HepG2 (cell line): ENCODE results near the gene MICALL2. TPM values are rescaled to one million over a fixed set of nuclear protein-coding genes. Genes with fewer than 3 reads are reported as not detected.
A peak's percentile ranks its signal among the peaks of the same experiment; 100 is the strongest.

Experiments used
- ATM ChIP-seq: fragments of 450-650 bp; IDR thresholded peaks from 2 replicates; pipeline ENCODE4 v1.7.1; 2017; ENCODE audit warnings: mild to moderate bottlenecking, borderline replicate concordance
- CBFB ChIP-seq: sonication (generic); formaldehyde crosslinking; IDR thresholded peaks from 2 replicates; pipeline ENCODE4 v1.4.0; 2020; ENCODE audit warnings: missing genetic modification reagents
- DR1 ChIP-seq: sonication (generic); formaldehyde crosslinking; IDR thresholded peaks from 2 replicates; pipeline ENCODE4 v1.8.0; 2021; ENCODE audit warnings: mild to moderate bottlenecking, missing genetic modification reagents, inconsistent platforms
- IRF2 ChIP-seq: IDR thresholded peaks from 2 replicates; pipeline ENCODE4 v1.6.1; 2018; ENCODE audit warnings: missing genetic modification reagents, missing compliant biosample characterization
- MAFF ChIP-seq: IDR thresholded peaks from 2 replicates; pipeline ENCODE4 v1.6.1; 2011; ENCODE audit warnings: low read depth, low read length, improper control_type of control experiment
- NONO ChIP-seq, 2 experiments: fragments of 450-650 bp in 1 of 2; sonication (generic) in 1 of 2; formaldehyde crosslinking in 1 of 2; IDR thresholded peaks in 1 of 2; conservative IDR thresholded peaks in 1 of 2; 2 replicates each; pipeline versions ENCODE4 v1.6.1 to v1.8.0; 2017 to 2022; ENCODE audit warnings: mild to moderate bottlenecking in 1 of 2, missing genetic modification reagents in 1 of 2, moderate library complexity in 1 of 2
- PRPF4 ChIP-seq: fragments of 200-400 bp; formaldehyde crosslinking; IDR thresholded peaks from 2 replicates; pipeline ENCODE4 v1.6.1; 2016; ENCODE audit warnings: low read length, low read depth; ENCODE audit not compliant: poor library complexity, severe bottlenecking
- SP2 ChIP-seq: sonication (generic); formaldehyde crosslinking; IDR thresholded peaks from 2 replicates; pipeline ENCODE4 v1.5.1; 2020; ENCODE audit warnings: mild to moderate bottlenecking, missing genetic modification reagents
- SPEN ChIP-seq: sonication (generic); formaldehyde crosslinking; IDR thresholded peaks from 2 replicates; pipeline ENCODE4 v1.5.1; 2020; ENCODE audit warnings: low read depth, mild to moderate bottlenecking, missing genetic modification reagents
- ZNF17 ChIP-seq: sonication (generic); formaldehyde crosslinking; IDR thresholded peaks from 2 replicates; pipeline ENCODE4 v1.5.0; 2020; ENCODE audit warnings: mild to moderate bottlenecking, missing genetic modification reagents
- ZNF670 ChIP-seq: sonication (generic); formaldehyde crosslinking; IDR thresholded peaks from 2 replicates; pipeline ENCODE4 v1.8.0; 2022; ENCODE audit warnings: mild to moderate bottlenecking, missing genetic modification reagents, borderline replicate concordance
- polyA plus RNA-seq, 8 experiments: library from polyadenylated mRNA; depleted of rRNA in 3 of 8; stranded (reverse) in 7 of 8; unstranded in 1 of 8; fragments of >200 nt; fragmentation: Illumina TruSeq in 4 of 8; extraction: Trizol in 4 of 8; gene quantifications; 2 replicates each; pipeline versions ENCODE4 v1.2.1 to v1.2.3, GENCODE V29; 2011 to 2016; ENCODE audit warnings: low read depth in 4 of 8, missing spikeins in 1 of 8, mixed read lengths in 1 of 8; ENCODE audit not compliant: insufficient read depth in 1 of 8
- total RNA-seq, 5 experiments: library from RNA; depleted of rRNA; stranded (reverse); fragments of >200 nt; fragmentation: Illumina TruSeq; extraction: Trizol; gene quantifications; 2 replicates each; pipeline ENCODE4 v1.2.3, GENCODE V29; 2016; ENCODE audit warnings: low read depth in 1 of 5
- TF ChIP-seq, protein P1 (sequence below): sonication (generic); formaldehyde crosslinking; IDR thresholded peaks from 2 replicates; pipeline ENCODE4 v1.5.0; 2020; ENCODE audit warnings: mild to moderate bottlenecking, missing genetic modification reagents, borderline replicate concordance
- TF ChIP-seq, protein P2 (sequence below): sonication (generic); formaldehyde crosslinking; IDR thresholded peaks from 2 replicates; pipeline ENCODE4 v1.5.0; 2020; ENCODE audit warnings: mild to moderate bottlenecking, missing genetic modification reagents
- TF ChIP-seq, protein P3 (sequence below): sonication (generic); formaldehyde crosslinking; IDR thresholded peaks from 2 replicates; pipeline ENCODE4 v1.5.0; 2020; ENCODE audit warnings: missing genetic modification reagents
- TF ChIP-seq, protein P4 (sequence below): sonication (generic); formaldehyde crosslinking; IDR thresholded peaks from 2 replicates; pipeline ENCODE4 v1.5.1; 2020; ENCODE audit warnings: missing genetic modification reagents, mild to moderate bottlenecking, borderline replicate concordance
- TF ChIP-seq, protein P5 (sequence below): sonication (generic); formaldehyde crosslinking; IDR thresholded peaks from 2 replicates; pipeline ENCODE4 v1.5.1; 2020; ENCODE audit warnings: mild to moderate bottlenecking, missing genetic modification reagents, moderate library complexity

Gene MICALL2
- total and polyA plus RNA-seq, 2 of the 13 experiments (the other 11 are each of a cell fraction or from before 2014, with no cell fraction given) = 5.8 to 12.4 TPM

DNA sequence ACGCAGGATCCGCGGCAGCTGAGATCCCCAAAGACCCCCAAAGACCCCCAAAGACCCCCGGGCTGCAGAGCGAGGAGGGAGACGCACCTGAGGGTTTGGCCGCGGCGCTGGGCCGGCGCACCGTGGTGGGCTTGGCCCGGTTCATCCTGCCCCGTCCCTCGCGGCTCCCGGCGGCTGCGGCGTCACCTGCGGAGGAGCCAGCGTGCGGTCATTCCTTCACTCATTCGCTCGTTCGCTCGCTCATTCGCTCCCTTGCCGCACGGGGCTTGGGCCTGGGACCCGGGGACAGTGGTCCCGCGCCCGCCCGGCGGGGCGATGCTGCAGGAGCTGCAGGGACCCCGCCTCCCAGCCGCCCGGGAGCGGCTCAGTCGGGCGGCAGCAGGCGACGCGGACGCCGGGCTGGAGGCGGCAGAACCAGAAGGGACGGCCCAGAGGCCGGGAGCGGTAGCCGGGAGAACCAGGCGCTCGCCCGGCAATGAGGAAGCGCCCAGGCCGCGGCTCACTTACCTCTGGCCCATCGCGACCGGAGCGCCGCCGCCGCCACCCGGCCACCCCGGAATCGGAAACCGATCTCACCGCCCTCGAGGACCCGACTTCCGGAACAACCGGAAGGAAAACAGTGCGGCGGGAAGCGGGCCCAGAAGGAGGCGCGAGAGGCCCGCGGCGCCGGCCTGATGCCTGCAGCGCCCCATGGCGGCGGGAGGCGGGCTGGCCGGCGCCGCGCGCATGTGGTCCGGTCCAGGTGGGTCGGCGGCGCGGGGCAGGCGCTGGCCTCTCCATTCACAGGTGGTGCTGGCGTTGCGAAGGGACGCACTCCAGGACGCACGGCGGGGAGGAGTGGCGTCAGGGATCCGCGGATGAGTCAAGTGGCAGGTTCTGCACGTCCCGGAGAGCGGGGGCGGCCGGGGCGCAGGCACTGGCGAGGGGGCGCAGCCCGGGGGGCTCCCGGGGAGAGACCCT is 44.8 kb upstream of the MICALL2 start, which contains the start of gene INTS1 (continued):
- TF ChIP-seq, protein P1, sequence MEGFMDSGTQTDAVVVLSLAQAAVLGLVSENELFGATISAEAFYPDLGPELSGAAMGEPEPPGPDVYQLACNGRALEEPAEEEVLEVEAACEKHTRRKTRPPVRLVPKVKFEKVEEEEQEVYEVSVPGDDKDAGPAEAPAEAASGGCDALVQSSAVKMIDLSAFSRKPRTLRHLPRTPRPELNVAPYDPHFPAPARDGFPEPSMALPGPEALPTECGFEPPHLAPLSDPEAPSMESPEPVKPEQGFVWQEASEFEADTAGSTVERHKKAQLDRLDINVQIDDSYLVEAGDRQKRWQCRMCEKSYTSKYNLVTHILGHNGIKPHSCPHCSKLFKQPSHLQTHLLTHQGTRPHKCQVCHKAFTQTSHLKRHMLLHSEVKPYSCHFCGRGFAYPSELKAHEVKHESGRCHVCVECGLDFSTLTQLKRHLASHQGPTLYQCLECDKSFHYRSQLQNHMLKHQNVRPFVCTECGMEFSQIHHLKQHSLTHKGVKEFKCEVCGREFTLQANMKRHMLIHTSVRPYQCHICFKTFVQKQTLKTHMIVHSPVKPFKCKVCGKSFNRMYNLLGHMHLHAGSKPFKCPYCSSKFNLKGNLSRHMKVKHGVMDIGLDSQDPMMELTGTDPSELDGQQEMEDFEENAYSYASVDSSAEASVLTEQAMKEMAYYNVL (CRISPR knock-in tag) = no peak
- TF ChIP-seq SPEN (CRISPR knock-in tag) (peak; percentile 90), ZNF17 (CRISPR knock-in tag) (no peak), ZNF670 (CRISPR knock-in tag) (peak; percentile 30; the same call in 1 of the 2 replicates), SP2 (CRISPR knock-in tag) (peak; percentile 70), PRPF4 (no peak), IRF2 (CRISPR knock-in tag) (peak; percentile 88), DR1 (CRISPR knock-in tag) (0 out of 2 replicates have a peak, but pooled peaks have one; percentile 24), MAFF (no peak), NONO (IDR thresholded peaks at IDR 0.05) (no peak), NONO (CRISPR knock-in tag; conservative IDR thresholded peaks at IDR 0.05) (peak; percentile 83), CBFB (CRISPR knock-in tag) (peak; percentile 91), ATM (no peak)
- TF ChIP-seq, protein P2, sequence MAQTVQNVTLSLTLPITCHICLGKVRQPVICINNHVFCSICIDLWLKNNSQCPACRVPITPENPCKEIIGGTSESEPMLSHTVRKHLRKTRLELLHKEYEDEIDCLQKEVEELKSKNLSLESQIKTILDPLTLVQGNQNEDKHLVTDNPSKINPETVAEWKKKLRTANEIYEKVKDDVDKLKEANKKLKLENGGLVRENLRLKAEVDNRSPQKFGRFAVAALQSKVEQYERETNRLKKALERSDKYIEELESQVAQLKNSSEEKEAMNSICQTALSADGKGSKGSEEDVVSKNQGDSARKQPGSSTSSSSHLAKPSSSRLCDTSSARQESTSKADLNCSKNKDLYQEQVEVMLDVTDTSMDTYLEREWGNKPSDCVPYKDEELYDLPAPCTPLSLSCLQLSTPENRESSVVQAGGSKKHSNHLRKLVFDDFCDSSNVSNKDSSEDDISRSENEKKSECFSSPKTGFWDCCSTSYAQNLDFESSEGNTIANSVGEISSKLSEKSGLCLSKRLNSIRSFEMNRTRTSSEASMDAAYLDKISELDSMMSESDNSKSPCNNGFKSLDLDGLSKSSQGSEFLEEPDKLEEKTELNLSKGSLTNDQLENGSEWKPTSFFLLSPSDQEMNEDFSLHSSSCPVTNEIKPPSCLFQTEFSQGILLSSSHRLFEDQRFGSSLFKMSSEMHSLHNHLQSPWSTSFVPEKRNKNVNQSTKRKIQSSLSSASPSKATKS (CRISPR knock-in tag) = no peak
- TF ChIP-seq, protein P3, sequence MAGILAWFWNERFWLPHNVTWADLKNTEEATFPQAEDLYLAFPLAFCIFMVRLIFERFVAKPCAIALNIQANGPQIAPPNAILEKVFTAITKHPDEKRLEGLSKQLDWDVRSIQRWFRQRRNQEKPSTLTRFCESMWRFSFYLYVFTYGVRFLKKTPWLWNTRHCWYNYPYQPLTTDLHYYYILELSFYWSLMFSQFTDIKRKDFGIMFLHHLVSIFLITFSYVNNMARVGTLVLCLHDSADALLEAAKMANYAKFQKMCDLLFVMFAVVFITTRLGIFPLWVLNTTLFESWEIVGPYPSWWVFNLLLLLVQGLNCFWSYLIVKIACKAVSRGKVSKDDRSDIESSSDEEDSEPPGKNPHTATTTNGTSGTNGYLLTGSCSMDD = no peak
- TF ChIP-seq, protein P4, sequence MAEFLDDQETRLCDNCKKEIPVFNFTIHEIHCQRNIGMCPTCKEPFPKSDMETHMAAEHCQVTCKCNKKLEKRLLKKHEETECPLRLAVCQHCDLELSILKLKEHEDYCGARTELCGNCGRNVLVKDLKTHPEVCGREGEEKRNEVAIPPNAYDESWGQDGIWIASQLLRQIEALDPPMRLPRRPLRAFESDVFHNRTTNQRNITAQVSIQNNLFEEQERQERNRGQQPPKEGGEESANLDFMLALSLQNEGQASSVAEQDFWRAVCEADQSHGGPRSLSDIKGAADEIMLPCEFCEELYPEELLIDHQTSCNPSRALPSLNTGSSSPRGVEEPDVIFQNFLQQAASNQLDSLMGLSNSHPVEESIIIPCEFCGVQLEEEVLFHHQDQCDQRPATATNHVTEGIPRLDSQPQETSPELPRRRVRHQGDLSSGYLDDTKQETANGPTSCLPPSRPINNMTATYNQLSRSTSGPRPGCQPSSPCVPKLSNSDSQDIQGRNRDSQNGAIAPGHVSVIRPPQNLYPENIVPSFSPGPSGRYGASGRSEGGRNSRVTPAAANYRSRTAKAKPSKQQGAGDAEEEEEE = no peak
- TF ChIP-seq, protein P5, sequence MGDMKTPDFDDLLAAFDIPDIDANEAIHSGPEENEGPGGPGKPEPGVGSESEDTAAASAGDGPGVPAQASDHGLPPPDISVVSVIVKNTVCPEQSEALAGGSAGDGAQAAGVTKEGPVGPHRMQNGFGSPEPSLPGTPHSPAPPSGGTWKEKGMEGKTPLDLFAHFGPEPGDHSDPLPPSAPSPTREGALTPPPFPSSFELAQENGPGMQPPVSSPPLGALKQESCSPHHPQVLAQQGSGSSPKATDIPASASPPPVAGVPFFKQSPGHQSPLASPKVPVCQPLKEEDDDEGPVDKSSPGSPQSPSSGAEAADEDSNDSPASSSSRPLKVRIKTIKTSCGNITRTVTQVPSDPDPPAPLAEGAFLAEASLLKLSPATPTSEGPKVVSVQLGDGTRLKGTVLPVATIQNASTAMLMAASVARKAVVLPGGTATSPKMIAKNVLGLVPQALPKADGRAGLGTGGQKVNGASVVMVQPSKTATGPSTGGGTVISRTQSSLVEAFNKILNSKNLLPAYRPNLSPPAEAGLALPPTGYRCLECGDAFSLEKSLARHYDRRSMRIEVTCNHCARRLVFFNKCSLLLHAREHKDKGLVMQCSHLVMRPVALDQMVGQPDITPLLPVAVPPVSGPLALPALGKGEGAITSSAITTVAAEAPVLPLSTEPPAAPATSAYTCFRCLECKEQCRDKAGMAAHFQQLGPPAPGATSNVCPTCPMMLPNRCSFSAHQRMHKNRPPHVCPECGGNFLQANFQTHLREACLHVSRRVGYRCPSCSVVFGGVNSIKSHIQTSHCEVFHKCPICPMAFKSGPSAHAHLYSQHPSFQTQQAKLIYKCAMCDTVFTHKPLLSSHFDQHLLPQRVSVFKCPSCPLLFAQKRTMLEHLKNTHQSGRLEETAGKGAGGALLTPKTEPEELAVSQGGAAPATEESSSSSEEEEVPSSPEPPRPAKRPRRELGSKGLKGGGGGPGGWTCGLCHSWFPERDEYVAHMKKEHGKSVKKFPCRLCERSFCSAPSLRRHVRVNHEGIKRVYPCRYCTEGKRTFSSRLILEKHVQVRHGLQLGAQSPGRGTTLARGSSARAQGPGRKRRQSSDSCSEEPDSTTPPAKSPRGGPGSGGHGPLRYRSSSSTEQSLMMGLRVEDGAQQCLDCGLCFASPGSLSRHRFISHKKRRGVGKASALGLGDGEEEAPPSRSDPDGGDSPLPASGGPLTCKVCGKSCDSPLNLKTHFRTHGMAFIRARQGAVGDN (CRISPR knock-in tag) = peak; percentile 88
